NCI-H345 treated with DMSO at 0.1 percent for 48 hours (cell line): ENCODE results near the gene ABCA7.
A peak's percentile ranks its signal among the peaks of the same experiment; 100 is the strongest.

Experiments
- DNase-seq: peaks from one replicate; lab custom pipeline; 2025; ENCODE audit not compliant: unreplicated experiment; lab: John Stamatoyannopoulos, UW

Gene ABCA7

DNA sequence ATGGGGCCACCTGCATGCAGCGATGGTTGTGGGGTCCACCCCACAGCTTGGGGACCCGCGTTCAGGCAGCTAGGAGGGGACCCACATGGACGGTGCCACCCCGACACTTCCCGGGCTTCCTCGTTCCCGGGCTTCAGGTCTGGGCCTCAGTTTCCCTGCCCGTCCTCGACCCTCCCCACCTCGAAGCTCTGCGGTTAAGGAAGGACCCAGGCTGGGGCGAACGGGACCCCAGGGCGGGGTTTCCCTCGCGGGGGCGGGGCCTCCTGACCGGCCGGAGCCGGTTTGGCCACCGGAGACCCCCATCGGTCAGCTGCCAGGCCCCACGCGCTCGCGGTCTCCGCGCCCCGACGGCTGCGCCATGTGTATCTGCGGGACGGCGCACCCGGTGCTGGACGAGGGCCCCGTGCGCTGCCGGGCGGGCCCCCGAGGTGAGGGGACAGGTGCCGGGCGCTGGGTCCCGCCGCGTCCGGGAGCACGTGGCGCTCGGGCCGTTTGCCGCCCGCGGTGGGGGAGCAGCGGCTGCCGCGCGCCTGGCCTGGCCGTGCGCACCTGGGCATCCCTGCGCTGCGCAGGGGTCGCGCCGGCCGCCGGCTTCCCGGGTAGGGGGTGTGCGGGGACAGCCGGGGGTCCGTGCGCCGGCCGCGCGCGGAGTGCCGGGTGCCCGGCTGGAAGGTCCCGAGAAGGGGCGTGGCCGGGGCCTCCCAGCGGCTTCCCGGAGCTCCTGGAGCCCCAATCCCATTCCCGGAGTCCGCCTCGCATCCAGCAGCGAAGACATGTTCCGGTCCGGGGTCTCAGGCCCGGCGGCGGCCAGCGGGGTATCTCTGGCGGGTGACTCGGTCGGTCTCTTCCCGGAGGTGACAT lies 31.3 kb downstream of the ABCA7 start:
- DNase-seq: no peak

DNA sequence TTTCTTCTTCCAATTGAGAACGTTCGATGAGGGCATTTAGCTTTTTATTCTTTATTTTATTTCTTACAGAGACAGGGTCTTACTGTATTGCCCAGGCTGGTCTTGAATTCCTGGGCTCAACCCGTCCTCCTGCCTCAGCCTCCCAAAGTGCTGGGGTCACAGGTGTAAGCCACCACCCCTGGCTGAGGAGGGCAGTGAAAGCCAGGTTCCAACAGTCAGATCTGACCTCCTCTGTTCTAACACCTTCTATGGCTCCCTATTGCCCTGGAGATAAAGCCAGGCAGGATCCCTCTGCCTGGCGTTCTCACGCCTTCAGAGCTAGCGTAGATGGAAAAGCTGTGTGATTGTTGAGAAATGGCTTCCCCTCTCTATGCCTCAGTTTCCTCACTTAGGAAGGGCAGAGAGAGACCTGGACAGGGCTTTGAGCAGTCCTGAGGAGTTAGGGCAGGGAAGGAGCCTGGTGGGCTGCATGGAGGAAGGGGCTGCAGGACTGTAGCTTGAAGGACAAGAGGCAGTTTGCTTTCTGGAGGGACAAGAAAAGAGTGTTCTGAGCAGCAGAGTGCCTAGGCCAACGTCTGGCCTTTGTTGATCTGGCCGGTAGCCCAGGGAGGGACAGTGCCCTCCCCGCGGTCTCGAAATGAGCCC lies 32.6 kb downstream of the ABCA7 start:
- DNase-seq: no peak

DNA sequence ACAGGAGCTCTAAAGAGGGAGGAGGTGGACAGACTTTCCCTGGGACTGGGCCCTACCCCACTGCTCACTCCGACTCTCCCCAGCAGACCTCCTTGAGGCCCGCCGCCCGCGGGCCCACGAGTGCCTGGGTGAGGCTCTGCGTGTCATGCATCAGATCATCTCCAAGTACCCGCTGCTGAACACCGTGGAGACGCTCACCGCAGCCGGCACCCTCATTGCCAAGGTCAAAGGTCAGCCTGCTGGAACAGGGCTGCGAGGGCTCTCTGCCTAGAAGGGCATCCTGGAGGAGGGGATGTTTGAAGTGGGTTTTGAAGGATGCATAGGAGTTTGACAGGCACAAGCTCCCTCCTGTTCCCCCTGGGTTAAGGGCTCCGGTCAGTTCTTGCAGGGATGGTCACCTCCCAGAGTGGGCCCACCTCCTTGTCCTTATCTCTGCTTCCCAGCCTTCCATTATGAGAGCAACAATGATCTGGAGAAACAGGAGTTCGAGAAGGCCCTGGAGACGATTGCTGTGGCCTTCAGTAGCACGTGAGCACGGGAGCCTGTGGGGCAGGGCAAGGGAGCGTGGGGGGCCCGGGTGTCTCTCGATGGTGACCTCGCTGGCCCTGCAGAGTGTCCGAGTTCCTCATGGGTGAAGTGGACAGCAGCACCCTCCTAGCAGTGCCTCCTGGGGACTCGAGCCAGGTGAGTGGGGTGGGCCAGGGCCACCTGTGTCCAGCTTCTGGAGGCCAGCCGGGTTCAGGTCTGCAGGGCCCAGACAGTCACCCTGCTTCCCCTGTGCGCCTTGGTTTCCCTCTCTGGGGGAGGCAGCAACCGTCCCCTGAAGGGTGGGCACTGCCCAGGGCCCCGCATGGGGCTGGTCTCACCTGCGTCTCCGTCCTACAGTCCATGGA lies 33.4 kb downstream of the ABCA7 start:
- no peak for DNase-seq

DNA sequence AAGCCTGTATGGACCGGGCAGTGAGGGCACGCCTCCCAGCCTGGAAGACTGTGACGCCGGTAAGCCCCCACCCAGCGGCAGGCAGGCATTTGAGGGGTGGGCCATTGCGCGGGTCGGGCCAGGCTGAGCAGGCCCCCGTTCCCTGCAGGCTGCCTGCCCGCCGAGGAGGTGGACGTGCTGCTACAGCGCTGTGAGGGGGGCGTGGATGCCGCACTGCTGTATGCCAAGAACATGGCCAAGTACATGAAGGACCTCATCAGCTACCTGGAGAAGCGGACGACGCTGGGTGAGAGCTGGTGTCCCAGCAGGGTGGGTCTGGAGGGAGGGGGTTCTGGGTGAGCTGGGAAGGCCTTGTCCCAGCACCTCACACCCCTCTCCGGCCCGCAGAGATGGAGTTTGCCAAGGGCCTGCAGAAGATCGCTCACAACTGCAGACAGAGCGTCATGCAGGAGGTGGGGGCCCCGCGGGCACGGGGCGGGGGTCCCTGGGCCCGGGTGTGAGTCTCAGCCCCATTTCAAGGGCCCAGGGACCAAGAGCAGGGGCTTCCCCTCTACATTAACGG lies 34.1 kb downstream of the ABCA7 start:
- DNase-seq: no peak

DNA sequence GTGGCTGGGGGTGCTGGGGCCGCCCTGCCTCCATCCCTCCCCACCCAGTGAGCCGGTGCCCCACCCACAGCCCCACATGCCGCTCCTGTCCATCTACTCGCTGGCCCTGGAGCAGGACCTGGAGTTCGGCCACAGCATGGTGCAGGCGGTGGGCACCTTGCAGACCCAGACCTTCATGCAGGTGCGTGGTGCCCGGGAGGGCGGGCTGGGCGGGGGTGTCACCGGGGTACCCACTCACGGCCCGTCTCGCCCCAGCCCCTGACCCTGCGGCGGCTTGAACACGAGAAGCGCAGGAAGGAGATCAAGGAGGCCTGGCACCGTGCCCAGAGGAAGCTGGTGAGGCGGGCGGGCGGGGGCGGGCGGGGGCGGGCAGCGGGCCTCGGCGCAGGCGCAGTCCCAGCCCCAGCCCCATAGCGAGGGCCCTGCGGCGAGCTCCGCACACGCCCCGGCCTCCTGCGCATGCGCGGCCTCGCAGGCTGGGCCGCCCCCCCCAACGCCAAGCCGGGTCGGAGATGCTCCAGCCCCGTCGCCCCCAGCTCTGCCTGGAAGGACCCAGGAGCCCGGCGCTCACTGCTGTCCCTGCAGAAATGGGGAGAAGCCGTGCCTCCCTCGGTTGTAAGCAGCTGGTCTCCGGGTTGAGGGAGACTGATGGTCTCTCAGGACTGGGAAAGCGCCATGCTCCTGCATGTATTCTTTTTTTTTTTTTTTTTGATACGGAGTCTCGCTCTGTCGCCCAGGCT lies 34.8 kb downstream of the ABCA7 start:
- DNase-seq: peak; percentile 81

DNA sequence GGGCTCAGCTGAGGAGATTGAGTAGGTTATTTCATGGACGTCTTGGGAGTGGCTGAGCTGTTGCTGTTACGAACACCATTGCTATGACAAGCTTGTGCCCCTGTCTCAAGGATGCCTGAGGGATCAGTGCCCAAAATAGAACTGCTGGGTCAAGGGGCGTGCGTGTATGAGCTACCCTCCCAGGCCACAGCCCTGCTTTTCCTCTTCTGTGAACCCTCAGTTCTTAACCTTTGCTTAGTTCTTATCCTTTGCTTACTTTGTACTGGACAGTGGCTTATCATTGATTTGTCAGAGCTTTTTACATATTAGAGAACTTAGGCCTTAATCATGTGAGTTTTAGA lies 36.1 kb downstream of the ABCA7 start:
- DNase-seq: no peak

DNA sequence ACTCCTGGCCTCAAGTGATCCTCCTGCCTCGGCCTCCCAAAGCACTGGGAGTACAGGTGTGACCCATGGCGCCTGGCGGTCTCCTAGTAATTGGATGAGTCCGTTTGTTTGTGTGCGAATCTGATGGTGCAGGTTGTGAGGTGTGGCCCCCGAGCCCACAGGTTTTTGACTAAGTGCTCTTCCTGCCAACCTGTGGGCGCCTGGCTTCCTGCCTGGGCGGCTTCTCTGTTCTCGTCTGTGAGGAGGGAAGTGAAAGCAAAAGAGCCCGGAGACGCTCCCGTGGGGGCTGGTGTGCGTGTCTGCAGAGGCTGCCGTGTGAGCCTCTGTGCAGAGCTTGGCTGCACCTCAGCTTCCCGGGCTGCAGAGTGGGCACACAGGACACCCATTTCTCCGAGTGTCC lies 37.0 kb downstream of the ABCA7 start:
- DNase-seq: no peak

DNA sequence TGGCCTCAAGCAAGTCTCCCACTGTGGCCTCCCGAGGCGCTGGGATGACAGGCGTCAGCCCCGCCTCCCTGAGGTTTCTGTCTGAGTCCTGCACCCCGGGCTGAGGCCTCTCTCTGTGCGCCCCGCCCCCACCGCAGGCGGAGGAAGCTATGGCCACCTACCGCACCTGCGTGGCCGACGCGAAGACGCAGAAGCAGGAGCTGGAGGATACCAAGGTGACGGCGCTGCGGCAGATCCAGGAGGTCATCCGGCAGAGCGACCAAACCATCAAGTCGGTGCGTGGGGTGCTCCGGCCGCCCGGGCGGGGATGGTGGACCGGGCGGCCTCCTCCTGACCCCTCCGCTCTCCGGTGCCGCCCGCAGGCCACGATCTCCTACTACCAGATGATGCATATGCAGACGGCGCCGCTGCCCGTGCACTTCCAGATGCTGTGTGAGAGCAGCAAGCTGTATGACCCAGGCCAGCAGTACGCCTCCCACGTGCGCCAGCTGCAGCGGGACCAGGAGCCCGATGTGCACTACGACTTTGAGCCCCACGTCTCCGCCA lies 39.7 kb downstream of the ABCA7 start:
- no peak for DNase-seq

DNA sequence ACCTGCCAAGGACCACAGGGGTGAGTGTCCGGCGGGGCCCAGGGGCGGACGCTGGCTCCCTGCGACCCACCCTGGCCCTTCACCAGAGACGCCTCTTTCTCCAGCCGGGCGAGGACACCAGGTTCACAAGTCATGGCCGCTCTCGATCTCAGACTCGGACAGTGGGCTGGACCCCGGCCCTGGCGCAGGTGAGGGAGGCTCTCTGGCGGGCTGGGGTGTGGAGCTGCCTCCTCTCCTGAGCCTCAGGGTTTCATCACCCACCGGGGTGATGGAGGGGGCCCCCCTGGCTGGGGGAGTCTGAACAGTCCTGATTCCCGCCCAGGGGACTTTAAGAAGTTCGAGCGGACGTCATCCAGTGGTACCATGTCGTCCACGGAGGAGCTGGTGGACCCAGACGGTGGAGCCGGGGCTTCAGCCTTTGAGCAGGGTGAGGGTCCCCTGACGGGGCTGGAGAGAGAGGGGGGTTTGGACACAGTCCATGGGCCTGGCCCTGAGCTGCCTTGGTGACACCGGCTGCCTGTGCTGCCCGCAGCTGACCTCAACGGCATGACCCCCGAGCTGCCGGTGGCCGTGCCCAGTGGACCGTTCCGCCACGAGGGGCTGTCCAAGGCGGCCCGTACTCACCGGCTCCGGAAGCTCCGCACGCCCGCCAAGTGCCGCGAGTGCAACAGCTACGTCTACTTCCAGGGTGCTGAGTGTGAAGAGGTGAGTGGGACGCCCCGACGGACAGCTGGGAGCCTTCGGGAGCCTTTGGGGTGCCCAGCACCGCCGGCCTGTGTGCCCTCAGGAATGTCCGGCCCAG lies 40.7 kb downstream of the ABCA7 start:
- no peak for DNase-seq

DNA sequence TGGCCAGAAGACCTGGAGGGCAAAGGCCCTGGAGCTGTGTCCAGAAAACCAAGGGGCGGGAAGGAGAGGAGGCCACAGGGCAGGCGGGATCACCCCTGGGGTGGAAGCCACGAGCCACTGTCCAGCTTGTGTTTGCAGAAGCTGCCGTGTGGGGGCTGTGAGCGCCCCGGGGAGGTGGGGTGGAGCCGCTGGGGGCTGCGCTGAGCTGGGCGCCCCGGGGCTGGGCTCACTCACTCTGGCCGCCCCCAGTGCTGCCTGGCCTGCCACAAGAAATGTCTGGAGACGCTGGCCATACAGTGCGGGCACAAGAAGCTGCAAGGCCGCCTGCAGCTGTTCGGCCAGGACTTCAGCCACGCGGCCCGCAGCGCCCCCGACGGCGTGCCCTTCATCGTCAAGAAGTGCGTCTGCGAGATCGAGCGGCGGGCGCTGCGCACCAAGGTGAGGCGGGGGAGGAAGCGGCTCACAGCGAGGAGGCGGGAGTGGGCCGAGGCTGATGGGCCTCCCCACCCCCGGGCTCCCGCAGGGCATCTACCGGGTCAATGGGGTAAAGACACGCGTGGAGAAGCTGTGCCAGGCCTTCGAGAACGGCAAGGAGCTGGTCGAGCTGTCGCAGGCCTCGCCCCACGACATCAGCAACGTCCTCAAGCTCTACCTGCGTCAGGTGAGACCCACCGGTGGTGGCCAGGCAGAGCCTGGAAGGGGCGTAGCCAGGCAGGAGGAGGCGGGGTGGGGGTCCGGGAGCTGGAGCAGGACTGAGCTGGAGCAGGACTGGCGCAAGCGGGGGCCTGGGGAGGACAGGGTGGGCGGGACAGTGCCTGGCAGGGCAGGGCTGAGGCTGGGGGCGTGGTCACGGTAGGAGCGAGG lies 41.6 kb downstream of the ABCA7 start:
- no peak for DNase-seq

DNA sequence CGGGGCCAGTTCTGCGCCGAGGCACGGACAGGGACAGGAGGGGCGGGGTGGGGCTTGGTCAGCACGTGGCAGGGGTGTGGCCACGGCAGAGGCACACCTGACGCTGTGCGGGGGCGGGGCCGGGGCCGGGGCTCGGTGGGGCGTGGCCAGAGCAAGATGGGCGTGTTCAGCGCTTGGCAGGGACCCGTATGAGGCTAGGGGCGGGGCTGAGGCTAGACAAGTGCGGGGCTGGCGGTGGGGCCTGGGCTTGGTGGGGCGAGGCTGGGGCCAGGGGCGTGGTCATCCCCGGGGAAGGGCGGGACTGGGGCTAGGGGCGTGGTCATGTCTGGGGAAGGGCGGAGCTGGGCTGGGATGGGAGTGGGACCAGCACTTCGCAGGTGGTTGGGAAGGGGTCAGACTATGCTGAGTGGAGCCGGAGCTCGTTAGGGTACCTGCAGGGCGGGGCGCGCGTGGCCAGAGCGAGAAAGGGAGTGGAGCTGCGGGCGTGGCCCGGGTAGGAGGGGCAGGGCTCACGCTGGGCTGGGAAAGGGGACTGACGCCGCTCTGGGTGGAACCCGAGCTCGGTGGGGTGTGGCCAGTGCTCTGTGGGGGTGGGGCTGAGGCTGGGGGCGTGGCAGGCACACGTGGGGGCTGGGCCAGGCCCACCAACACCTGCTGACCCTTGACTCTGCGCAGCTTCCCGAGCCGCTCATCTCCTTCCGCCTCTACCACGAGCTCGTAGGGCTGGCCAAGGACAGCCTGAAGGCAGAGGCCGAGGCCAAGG lies 42.4 kb downstream of the ABCA7 start:
- DNase-seq: peak; percentile 87

DNA sequence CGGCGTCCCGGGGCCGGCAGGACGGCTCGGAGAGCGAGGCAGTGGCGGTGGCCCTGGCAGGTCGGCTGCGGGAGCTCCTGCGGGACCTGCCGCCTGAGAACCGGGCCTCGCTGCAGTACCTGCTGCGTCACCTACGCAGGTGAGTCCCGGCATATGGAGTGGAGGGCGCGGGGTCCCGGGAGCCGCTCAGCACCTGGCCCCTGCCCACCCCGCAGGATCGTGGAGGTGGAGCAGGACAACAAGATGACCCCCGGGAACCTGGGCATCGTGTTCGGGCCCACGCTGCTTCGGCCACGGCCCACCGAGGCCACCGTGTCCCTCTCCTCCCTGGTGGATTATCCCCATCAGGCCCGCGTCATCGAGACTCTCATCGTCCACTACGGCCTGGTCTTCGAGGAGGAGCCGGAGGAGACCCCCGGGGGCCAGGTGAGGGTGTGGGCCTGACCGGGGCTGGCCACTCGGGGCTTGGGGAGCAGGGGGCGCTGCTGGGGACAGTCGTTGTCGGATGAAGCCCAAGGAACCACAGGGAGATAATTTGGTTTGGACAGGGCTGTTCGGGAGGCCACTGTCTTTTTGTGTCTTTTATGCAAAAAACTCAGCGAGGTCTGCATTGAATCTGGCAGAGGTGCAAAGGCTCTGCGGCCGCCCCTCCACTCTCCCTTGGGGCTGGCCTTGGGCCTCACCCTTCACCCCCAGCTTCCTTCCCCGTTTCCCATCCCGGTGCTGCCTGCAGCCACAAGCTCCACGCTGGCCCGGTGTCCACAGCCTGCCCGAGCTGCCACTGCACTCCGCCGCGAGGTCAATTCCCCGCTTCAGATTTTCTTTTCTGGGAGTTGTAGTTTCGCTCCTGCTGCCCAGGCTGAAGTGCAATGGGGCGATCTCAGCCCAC lies 43.3 kb downstream of the ABCA7 start:
- no peak for DNase-seq

DNA sequence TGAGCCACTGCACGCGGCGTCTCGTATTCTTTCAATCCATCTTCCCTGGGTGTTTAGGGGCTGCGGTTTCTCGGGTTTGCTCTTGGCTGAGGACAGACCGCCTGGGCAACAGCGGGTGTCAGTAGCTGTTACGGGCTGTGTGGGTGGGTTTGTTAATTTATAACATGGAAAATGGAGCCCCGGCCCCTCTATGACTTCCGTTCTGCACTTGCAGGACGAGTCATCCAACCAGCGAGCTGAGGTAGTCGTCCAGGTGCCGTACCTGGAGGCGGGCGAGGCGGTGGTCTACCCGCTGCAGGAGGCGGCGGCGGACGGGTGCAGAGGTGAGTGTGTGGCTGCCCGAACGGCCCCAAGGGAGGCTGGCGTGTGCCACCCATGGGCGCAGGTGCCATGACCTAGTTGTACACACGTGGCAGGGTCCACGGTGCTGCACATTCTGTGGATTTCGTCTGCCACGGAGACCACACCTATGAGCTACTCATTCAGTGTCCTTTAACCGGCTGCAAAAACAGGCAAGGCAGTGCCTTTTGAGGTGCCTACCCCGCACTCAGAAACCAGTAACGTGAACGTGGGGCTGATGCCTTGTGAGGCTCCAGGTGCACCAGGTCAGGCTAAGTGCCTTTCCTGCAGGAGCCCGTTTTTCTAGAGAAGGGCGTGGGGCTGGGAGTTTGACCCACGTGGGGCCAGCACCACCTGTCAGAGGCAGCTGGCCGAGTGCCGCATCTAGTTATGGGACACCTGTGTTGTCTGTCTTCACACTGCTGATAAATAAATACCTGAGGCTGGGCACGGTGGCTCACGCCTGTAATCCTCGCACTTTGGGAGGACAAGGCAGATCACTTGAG lies 44.3 kb downstream of the ABCA7 start:
- no peak for DNase-seq

DNA sequence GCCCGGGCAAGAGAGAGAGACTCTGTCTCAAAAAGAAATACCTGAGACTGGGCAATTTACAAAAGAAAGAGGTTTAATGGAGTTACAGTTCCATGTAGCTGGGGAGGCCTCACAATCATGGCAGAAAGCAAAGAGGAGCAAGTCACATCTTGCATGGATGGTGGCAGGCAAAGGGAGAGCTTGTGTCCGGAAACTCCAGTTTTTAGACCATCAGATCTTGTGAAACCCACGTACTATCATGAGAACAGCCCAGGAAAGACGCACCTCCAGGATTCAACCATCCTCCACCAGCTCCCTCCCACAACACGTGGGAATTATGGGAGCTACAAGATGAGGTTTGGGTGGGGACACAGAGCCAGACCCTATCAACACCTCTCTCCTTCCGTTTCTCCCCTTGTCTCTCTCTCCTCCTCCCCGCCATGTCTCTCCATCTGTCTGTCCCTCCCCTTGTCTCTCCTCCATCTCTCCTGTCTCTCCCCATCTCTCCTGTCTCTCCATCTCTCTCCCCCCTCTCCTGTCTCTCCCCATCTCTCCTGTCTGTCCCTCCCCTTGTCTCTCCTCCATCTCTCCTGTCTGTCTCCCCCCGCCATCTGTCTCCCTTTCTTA lies 45.2 kb downstream of the ABCA7 start:
- DNase-seq: no peak

DNA sequence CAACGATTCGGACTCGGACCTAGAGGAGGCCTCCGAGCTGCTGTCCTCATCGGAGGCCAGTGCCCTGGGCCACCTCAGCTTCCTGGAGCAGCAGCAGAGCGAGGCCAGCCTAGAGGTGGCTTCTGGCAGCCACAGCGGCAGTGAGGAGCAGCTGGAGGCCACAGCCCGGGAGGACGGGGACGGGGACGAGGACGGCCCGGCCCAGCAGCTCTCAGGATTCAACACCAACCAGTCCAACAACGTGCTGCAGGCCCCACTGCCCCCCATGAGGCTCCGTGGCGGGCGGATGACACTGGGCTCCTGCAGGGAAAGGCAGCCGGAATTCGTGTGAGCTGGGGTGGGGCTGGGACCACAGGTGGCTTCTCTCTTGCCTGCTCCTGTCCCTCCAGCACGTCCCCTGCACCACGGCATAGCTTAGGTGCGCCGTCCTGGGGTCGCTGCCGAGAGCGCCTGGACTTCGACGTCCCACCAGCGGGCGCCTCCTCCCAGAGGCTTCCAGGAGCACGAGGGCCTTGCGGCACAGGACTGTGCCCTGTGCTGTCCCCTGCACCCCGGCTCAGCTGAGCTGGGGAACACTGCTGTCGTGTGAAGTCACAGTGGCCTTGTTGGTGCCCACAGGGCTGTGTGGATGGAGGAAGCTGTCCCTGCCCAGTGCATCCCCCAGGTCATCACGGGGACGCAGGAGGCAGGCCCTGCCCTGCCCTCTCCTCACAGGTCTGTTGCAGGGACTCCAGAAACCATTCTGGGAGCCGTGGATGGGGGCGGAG lies 46.0 kb downstream of the ABCA7 start:
- no peak for DNase-seq
